ENCODE measurements around the gene CDC42BPG. TPM values are rescaled to one million over a fixed set of nuclear protein-coding genes. Genes with fewer than 3 reads are reported as not detected.

Gene CDC42BPG
- total RNA-seq, 1 experiment from 2014 or later = 21.6 TPM

GRCh38 chr11:64827451-64827839, 17.0 kb downstream of the CDC42BPG start (continued):
- TF ChIP-seq USF1 (CRISPR knock-in tag; IDR thresholded peaks at IDR 0.05) = no peak
- TF ChIP-seq CREM (CRISPR knock-in tag; IDR thresholded peaks at IDR 0.05) = no peak
- TF ChIP-seq SOX15 (CRISPR knock-in tag; IDR thresholded peaks at IDR 0.05) = no peak

- Mint-ChIP-seq H3K9me3 (no peaks in the 10 kb centered on the region), H3K27ac (no peak overlapping the region), H3K4me3 (no peak overlapping the region), H3K36me3 (peaks cover 8% of the 10 kb centered on the region; the same call in 1 of the 2 replicates), H3K4me1 (no peaks in the 10 kb centered on the region), H3K27me3 (ENCODE audit: low read depth) (no peaks in the 10 kb centered on the region)
- TF ChIP-seq FOXP4 (CRISPR knock-in tag; IDR thresholded peaks at IDR 0.05) (no peak), NFYB (CRISPR knock-in tag; conservative IDR thresholded peaks at IDR 0.05; ENCODE audit: low read depth) (peak; percentile 75), PREB (CRISPR knock-in tag; IDR thresholded peaks at IDR 0.05; ENCODE audit: borderline replicate concordance) (no peak), TEAD1 (CRISPR knock-in tag; IDR thresholded peaks at IDR 0.05) (no peak), SMAD3 (CRISPR knock-in tag; IDR thresholded peaks at IDR 0.05; ENCODE audit: borderline replicate concordance) (no peak)
- peak; percentile 94 for ATAC-seq
- DNase-seq (ENCODE audit: low spot score) = no peak
- ChIA-PET POLR2A (no interaction called here), CTCF (interaction anchor here (1.0 to 1.8 kb wide), 5 partner anchors 16 to 138 kb away, joined by 3 to 5 read pairs (median 4); partner anchors contain the start of gene MAP4K2)
Observed at GRCh38 chr11:64826578-64827450, 17.6 kb downstream of the CDC42BPG start.

GRCh38 chr11:64826062-64826461, 18.4 kb downstream of the CDC42BPG start:
- Mint-ChIP-seq H3K9me3 (no peaks in the 10 kb centered on the region), H3K4me3 (no peak overlapping the region), H3K27me3 (ENCODE audit: low read depth) (no peaks in the 10 kb centered on the region), H3K4me1 (no peaks in the 10 kb centered on the region), H3K27ac (no peak overlapping the region), H3K36me3 (peaks cover 8% of the 10 kb centered on the region; the same call in 1 of the 2 replicates)
- DNase-seq (ENCODE audit: low spot score) = no peak
- ChIA-PET POLR2A (no interaction called here), CTCF (interaction anchor here (1.0 to 1.8 kb wide), 4 partner anchors 22 to 38 kb away, joined by 3 to 5 read pairs (median 4); partner anchors contain the start of gene MAP4K2)
- TF ChIP-seq MYBL2 (CRISPR knock-in tag; IDR thresholded peaks at IDR 0.05) = no peak
- no peak for TF ChIP-seq E2F5 (CRISPR knock-in tag; IDR thresholded peaks at IDR 0.05)
- no peak for TF ChIP-seq PRRX2 (CRISPR knock-in tag; IDR thresholded peaks at IDR 0.05)
- TF ChIP-seq AR (CRISPR knock-in tag; IDR thresholded peaks at IDR 0.05) = no peak
- no peak for ATAC-seq
